ENCODE results near the gene B4GALT2.

Gene B4GALT2

DNA sequence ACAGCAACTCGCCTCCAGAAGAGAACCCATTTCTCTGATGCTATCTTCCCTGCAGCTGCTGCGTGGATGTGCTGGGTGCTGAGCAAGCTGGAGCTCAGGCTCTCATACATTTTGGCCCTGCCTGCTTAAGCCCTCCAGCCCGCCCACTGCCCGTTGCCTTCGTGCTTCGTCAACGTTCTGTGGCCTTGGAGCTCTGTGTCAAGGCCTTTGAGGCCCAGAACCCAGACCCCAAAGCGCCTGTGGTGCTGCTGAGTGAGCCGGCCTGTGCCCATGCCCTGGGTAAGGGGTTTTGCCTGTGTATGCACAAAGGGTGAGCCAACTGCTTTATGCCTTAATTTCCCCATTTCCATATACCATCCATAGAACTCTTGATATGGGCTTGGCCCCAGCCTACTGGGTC is 8.1 kb upstream of the B4GALT2 start:
- DNase-seq: no peak

DNA sequence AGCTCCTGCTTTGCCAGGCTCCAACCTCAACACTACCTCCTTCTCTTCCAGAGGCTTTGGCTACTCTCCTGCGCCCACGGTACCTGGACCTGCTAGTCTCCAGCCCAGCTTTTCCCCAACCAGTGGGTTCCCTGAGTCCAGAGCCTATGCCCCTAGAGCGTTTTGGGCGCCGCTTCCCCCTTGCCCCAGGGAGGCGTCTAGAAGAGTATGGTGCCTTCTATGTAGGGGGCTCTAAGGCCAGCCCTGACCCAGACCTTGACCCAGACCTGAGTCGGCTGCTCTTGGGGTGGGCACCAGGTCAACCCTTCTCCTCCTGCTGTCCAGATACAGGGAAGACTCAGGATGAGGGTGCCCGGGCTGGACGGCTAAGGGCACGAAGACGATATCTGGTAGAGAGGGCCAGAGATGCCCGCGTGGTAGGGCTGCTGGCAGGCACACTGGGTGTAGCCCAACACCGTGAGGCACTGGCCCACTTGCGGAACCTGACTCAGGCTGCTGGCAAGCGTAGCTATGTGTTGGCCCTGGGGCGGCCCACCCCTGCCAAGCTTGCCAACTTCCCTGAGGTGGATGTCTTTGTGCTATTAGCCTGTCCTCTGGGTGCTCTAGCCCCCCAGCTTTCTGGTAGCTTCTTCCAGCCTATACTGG is 7.6 kb upstream of the B4GALT2 start:
- no peak for DNase-seq

DNA sequence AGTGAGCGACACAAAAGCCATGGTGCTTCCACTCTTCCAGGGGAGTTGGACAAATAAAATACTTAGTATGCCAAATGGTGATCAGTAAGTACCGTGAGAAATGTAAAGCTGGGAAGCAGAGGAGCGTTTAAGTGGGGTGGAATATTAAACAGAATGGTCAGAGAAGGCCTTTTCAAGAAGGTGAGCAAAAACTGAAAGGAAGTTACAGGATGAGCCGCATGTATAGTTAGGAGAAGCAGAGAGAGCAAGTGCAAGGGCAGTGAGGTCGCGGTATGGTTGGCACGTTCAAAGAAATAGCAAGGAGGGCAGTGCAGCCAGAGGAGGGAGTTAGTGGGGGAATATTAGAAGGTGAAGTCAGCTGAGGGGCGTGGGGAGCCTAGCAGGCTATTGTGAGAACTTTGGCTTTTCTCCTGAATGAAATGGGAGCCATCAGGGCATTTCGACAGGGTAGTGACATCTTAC is 5.0 kb upstream of the B4GALT2 start:
- DNase-seq: no peak

DNA sequence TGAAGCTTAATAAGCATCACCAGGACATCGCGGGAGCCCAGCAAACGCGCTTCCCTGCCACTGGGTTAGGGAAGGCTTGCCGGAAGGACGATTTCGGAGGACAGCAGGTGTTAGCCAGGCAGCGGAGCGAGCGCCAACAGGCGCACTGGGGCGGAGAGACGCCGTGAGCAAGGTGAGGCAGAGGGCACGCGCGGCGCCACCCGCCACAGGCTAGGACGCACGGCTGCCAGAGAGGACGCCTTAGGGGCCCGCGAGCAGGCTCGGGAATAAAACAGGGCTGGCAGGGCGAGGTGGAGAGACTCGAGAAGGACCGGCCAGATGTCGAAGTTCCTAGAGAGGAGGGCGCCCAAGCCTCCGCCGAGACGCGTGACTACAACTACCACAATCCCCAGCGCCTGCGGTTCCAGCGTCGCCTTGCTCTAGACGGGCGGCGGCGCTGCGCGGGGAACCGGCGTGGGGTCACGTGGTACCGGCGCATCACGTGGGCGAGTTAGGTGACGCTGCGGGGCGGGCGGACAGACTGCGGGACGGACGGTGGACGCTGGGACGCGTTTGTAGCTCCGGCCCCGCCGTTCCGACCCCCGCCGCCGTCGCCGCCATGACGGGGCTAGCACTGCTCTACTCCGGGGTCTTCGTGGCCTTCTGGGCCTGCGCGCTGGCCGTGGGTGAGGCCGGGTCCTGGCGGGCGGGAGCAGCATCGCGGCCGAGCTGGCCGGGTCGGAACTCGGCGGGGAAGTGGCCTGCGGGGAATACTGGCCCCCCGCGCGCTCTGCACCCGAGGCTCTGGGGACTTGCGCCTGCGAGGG is 4.4 kb upstream of the B4GALT2 start, which contains the start of gene ATP6V0B:
ATP6V0B (plus strand) TSS at position 518 of the 806 bp plus-strand sequence; CDS start at position 599, 81 bp downstream.
- DNase-seq: peak; percentile 97

DNA sequence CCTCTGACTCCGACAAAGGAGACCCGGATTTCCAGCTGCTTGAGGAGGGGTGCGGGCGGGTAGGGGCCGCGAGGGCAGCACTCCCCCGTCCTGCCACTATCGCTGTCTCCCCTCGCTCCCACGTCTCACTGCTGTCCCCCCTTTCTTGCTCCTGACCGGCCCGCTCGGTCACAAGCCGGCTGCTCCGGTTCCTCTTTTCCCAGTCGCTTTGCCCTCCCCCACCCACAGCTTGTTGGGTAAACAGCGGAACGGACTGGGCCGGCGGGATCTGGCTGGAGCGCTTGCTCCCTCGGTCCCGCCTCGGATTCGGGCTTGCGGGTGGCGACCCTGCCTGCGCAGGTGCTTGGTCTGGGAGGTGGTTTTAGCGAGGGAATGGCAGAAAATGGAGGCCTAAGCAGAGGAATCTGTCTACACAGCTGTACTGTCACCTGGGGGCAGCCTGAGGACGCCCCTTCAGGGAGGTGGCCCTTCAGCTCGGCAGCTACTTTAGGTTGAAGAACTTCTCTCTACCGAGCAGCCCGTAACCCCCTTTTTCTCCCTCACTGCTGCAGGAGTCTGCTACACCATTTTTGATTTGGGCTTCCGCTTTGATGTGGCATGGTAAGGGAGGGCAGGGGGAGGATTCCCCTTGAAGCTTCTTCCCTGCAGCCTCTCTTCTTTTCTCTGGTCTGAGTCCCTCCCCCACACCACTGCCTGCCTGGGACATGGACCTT is 3.6 kb upstream of the B4GALT2 start:
- no peak for DNase-seq

DNA sequence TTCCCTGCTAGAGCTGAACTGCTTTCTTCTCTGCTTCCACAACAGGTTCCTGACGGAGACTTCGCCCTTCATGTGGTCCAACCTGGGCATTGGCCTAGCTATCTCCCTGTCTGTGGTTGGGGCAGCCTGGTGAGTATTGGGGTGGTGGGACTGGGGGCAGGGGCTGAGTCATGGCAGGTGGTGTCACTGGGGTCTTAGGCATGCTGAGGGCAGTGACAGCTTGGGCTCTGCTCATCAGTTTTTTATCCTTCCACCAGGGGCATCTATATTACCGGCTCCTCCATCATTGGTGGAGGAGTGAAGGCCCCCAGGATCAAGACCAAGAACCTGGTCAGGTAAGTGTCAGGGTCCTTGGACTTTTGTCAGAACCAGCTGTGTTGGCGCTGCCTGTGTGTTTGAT is 3.0 kb upstream of the B4GALT2 start:
- no peak for DNase-seq

DNA sequence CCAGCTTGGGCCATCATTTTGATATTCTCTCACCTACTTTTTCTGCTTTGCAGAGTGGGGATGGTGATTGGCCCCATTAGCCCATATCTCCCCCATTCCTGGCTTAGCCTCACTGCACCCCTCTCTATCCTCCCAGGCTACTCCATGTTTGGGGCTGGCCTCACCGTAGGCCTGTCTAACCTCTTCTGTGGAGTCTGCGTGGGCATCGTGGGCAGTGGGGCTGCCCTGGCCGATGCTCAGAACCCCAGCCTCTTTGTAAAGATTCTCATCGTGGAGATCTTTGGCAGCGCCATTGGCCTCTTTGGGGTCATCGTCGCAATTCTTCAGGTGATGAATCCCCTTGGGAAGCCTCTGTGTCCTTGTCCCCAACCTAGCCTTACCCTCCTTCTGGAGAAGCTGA is 2.1 kb upstream of the B4GALT2 start:
- no peak for DNase-seq

DNA sequence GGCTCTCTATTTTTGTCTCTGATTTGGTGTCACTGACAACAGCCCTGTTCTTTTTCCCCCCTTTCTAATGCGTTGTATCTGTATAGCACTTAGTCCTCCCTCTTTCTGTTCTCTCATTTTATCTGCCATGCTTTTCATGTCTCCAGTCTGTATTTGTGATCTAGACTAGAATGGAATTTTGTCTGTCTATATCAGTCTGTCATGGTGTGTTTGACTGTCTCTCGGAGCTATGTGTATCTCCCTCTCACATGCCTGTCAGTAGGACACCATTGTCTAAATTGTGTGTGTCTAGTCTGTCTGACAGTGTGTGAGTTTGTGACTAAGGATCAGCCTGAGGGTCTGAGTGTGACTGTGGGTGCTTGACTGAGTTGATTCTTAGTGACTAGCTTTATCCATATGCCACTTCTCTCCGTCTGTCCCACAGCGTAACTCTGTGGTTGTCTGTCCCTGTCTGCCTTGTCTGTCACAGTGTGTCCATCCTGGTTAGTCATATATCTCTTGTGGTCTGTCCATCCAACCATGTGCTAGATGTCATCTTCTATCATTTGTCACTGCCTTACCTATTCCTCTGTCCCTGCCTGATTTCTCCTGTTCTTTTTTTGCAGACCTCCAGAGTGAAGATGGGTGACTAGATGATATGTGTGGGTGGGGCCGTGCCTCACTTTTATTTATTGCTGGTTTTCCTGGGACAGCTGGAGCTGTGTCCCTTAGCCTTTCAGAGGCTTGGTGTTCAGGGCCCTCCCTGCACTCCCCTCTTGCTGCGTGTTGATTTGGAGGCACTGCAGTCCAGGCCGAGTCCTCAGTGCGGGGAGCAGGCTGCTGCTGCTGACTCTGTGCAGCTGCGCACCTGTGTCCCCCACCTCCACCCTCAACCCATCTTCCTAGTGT is 1.4 kb upstream of the B4GALT2 start:
- DNase-seq: no peak

DNA sequence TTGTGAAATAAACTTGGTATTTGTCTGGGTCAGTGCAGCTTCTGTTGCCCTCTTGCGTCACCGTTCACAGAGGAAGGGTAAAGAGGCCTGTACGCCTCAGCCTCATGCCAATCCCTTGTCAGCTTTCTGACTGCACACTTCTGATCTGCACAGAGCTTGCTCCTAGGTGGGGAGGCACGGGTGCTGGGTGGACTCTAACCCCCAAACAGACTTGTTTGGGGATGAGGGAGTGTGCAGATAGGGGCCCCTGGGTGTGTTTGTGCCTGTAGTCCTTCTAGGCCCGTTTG is 803 bp upstream of the B4GALT2 start:
- DNase-seq: no peak

DNA sequence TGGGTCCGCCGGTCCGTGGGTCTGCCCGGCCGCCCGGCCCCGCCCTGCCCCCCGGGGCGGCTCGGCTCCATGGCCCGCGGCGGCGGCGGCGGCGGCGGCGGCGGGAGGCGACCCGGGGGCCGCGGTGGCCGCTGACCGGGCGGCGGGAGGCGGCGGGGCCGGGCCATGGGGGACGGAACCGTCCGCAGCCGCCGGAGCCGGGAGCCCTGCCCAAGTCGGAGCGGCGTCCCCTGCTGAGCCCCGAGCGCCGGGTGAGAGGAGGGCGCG is 184 bp downstream of the B4GALT2 start:
- no peak for DNase-seq

DNA sequence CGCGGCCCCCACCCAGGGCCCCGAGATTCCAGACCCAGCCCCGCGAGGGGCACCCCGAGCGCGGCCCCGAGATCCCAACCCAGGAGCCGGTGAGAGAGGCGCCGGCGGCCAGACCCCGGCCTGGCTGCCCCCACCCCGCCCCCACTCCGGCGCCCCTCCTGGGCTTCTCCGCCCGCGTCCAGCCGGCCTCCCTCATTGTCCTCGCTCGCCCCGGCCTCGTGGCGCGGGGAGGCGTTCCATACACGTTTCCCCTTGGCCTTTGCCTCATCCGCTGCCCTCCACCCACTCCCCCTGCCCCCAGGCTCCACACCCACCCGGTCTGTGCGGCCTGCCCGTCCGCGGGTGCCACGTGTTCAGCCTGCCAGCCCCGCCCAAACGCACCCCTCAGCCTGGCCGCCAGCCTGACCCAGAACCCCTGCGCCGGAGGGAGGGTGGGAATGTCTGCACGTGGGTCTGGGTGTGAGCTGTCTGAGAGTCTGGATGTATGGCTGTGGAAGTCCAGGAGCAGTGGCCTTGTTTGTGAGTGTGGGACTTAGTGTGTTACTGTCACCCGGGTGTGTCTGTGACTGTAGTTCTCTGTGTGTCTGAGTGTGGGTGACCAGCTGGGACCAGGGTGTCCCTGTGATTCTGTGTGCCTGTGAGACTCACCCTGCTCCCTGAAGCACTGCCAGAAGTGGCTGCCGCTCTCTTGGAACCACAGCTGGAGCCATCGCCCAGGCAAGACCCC is 681 bp downstream of the B4GALT2 start:
- DNase-seq: no peak

DNA sequence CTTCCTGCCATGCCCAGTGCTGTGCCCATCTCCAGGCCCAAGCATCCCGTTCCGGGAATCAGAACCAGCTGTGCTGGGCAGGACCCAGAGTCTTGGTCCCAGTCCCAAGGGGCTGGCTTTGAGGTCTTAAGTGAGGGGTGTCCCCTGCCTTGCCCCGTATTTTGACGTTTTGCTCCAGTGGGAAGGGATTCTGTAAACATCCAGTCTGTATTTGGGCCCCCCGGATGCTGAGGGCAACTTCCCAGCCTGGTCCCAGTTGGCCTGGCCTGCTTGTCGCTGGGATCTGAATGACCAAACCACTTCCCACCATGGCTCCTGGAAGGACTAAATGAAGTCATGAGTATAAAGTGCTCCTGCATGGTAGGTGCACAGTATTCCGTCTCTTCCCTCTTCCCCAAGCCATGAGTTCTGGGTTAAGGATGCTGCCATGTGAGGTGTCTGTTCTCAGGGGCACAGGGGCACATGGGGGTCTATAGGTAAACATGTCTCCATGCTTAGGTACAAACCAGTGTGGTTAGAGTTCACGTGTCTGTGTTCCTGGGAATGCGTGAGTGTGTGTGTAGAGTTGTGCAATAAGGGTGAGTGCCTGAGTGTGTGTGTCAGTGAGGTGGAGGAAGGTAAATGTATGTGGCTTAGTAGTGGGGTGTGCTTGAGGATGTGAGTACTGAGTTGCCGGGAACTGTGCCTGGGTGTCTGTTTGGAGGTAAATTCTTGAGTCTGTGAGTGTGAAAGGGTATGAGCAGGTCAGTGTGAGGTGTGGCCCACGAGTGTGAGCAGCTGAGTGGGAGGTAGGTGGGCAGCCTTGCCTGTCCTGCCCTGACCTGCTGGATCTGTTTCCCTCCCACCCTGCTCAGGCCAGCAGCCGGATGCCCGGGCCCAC is 1.5 kb downstream of the B4GALT2 start:
- DNase-seq: no peak

DNA sequence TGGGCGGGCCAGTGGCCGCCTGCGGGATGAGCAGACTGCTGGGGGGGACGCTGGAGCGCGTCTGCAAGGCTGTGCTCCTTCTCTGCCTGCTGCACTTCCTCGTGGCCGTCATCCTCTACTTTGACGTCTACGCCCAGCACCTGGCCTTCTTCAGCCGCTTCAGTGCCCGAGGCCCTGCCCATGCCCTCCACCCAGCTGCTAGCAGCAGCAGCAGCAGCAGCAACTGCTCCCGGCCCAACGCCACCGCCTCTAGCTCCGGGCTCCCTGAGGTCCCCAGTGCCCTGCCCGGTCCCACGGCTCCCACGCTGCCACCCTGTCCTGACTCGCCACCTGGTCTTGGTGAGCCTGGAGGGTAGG is 2.1 kb downstream of the B4GALT2 start:
- no peak for DNase-seq

DNA sequence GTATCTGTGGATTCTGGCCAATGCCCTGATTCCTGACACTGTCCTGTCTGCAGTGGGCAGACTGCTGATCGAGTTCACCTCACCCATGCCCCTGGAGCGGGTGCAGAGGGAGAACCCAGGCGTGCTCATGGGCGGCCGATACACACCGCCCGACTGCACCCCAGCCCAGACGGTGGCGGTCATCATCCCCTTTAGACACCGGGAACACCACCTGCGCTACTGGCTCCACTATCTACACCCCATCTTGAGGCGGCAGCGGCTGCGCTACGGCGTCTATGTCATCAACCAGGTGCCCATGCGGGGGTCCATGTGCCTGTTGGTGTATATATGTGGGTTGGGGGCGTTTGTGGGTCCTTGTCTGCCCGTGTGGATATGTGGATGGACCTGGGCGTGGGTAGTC is 2.6 kb downstream of the B4GALT2 start:
- no peak for DNase-seq

DNA sequence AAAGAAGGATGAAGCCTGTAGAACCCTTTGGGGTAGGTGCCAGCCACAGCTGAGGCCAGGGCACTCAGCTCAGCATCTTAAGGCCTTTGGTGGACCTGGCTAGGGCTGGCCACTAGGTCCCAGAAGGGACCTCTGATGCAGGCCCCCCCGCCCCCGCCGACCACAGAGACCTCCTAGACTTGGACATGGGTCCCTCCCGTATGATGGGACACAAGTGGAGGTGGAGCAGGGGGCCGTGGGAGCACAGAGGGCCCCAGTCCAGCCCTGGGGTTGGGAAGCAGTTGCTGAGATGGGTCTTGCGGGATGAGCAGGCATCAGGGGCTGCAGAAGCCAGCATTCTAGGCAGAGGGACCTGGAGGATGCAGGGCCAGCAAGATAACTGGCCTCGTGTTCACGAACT is 3.2 kb downstream of the B4GALT2 start:
- no peak for DNase-seq

DNA sequence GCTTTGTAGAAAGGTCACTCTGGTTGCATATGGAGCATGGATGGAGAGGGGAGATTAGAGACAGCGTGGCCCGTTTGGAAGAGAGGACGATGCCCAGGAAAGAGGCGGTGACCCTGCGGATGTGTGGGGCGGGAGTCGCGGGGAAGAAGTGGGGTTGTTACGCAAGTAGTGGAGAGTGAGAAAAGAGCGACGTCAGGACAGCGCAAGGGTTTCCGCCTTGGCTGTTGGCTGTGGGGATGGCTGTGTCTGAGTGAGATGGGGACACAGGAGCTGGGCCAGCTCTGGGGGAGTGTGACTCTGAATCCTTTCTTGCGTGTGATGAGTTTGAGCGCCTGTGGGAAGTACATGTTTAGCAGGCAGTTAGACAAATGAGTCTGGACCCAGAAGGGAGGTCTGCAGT is 3.8 kb downstream of the B4GALT2 start:
- DNase-seq: no peak

DNA sequence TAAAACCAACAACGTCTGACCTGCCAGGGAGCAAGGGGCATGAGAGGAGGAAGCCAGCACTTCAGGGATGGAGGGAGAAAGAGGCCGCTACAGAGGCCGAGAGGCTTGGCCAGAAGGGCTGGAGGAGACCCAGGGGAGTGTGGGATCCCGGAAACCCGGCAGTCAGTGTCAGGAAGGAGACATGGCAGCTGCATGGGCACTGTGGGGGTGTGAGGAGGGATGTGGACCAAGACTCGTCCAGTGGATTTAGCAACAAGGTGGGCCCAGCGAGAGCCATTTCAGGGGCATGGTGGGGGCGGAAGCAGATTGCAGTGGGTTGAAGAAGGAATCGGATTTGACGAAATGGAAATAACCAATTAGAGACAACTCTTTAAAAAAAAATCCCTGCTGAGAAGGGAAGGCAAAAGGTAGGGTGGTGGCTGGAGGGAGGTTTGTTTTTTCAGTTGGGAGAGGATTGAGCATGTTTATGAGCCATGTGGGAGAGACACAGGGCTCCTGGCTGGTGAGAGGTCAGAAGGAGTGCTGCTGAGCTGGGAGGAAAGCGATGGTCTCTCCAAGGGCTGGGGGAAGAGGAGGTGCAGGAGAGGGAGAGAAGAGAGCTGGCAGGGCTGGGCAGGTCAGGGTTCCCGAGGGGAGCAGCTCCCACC is 4.4 kb downstream of the B4GALT2 start:
- no peak for DNase-seq

DNA sequence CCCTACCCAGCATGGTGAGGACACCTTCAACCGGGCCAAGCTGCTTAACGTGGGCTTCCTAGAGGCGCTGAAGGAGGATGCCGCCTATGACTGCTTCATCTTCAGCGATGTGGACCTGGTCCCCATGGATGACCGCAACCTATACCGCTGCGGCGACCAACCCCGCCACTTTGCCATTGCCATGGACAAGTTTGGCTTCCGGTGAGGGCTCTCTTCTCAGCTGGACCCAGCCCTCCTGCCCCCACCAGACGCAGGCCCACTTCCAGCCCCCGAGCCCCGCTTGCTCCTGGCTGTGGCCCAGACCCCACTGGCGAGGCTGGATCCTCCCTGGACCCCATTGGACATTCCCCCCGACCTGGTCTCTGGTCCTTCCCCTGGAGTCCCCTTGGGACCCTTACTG is 5.8 kb downstream of the B4GALT2 start:
- no peak for DNase-seq

DNA sequence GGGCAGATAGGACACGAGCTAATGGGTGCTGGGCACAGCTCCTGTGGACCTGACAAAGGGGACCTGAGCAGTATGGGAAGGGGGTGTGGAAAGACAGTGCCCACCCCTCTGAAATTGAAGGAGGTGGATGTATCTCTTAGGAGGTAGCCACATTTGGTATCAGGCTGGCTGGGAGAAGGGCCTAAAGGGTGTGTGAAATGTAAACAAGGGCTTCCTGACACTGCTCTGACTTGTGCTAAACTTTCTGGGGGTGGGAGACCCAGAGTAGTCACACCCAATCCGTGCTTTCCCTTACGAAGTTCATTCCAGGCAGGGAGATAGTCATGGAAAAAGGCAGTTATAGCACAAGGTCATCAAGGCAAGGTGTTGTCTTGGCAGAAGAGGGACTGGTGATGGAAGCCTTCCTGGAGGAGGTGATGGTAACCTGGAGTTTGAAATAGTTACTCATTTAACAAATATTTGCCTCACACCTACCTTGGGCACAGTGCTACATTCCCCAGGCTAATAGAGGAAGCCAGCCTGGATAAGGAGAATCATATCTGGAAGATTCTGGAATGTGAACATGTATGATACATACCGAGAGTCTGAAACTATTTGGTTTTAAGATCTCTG is 7.1 kb downstream of the B4GALT2 start:
- no peak for DNase-seq

DNA sequence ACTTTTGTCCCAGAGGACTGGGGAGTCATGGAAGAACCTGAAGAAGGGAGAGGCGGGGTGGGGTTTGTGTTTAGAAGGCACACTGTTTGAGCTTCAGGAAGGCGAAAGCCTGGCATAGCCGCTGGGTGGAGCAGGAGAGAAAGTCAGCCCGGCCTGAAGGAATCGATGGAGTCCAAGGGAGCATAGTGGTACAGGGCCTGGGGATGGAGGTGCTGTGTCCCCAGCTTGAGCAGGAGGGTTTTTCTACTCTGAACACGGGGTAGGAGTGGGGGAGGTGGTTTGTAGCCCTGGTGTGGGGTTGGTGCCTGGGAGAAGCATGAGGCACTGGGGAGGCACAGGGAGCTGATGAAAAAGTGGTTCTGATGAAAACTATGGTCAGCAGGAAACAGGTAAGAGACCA is 7.7 kb downstream of the B4GALT2 start:
- no peak for DNase-seq

Measured in activated CD4-positive, CD25-positive, alpha-beta regulatory T cell treated with anti-CD3 and anti-CD28 coated beads, Interleukin-2, amount 50 U/mL, for 72 hours (primary cell).